ENCODE results near the gene C1R.

The C1R gene

GRCh38 chr12:7069386-7069785 is 22.9 kb downstream of the C1R start:
- no peak for TF ChIP-seq CTCF (IDR thresholded peaks at IDR 0.05)

DNA sequence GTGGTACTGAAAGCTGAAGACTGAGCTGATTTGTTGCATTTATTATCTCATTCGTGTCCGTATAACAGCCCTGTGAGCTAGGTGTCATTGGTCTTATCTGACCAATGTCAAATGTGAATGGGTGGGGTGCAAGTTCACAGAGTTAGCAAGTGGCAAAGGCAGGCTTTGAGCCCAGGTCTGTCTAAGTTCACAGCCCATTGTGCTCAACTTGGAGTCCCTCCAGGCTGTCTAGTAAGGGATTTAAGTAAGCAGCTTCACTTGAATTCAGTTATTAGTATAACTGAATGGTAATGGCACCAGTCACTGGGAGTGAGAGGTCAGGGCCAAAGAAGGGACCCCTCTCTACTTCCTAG is 23.3 kb downstream of the C1R start:
- TF ChIP-seq CTCF (IDR thresholded peaks at IDR 0.05): no peak

- TF ChIP-seq CTCF (IDR thresholded peaks at IDR 0.05): no peak
Measured at GRCh38 chr12:7068240-7068993, 23.8 kb downstream of the C1R start.

- TF ChIP-seq CTCF (IDR thresholded peaks at IDR 0.05): no peak
Measured at GRCh38 chr12:7067096-7067495, 25.1 kb downstream of the C1R start.

DNA sequence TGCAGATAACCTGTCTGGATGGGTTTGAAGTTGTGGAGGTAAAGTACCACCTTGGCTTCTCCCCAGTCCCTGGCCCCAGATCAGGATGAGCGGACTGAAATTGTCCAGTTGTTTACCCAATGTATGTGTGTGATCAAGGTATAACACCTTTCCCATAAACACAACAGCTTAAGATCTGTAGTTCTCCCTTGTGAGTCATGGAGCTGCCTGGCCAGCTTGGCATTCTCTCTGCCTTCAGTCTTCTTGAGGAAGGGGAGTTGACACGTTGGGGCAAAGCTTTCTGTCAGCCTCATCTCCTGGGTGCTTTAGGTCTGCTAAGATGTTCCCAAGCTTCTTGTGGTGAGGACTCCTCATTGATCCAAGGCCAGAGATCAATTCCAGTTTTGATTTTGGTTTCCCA is 25.6 kb downstream of the C1R start:
- TF ChIP-seq CTCF (IDR thresholded peaks at IDR 0.05): no peak

GRCh38 chr12:7065073-7065623 is 27.1 kb downstream of the C1R start:
- TF ChIP-seq CTCF (IDR thresholded peaks at IDR 0.05): no peak

DNA sequence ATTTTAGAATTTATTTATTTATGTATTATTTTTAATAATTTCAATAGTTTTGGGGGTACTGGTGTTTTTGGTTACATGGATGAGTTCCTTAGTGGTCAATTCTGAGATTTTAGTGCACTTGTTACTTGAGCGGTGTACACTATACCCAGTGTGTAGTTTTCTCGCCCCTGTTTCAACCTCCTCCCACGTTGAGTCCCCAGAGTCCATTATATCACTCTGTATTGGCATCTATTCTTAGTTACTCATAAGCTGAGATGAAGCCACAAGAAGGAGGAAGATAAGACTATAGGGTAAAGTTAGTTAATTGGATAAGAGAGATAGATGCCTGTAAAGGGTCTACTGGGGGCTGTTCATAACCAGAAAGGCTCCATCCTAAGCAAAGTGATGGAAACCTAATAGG is 27.7 kb downstream of the C1R start:
- TF ChIP-seq CTCF (IDR thresholded peaks at IDR 0.05): no peak

- TF ChIP-seq CTCF (IDR thresholded peaks at IDR 0.05): no peak
Measured at GRCh38 chr12:7061596-7061995, 30.6 kb downstream of the C1R start.

All from LNCAP (cell line).